ENCODE measurements around the gene UBE3B.
A peak's percentile ranks its signal among the peaks of the same experiment; 100 is the strongest.
"Not testable (repeated sequence)": the region's sequence is repeated elsewhere in the genome, so short reads cannot be mapped to it uniquely, and the experiment has no call there.

Gene UBE3B

GRCh38 chr12:109449845-109450532, 27.4 kb upstream of the UBE3B start:
- no peak for DNase-seq

DNA sequence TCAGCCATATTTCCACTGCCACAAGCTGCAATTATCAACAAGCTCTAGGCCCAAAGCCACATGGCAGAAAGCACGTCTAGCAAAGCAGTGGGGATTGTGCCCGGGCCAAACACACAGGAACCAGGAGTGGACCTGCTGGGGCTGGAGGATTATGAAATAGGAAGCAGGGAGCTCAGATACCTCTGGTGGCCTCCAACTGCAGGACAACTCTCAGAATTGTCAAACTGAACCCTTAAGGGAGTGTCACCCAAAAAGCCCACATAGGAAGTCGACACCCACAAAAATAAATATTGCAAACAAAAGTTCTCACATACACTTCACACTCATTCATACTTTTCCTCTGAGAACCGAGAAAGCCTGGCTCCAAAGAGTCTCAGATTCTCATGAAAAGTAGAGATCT, 26.5 kb upstream of the UBE3B start:
- no peak for DNase-seq

- DNase-seq, result no peak
These were observed 26.0 kb upstream of the UBE3B start for GRCh38 chr12:109451400-109451799.

- no peak for DNase-seq
These were observed 24.9 kb upstream of the UBE3B start for GRCh38 chr12:109452489-109452888.

- no peak for DNase-seq
These were observed 21.7 kb upstream of the UBE3B start for GRCh38 chr12:109455706-109456105.

DNA sequence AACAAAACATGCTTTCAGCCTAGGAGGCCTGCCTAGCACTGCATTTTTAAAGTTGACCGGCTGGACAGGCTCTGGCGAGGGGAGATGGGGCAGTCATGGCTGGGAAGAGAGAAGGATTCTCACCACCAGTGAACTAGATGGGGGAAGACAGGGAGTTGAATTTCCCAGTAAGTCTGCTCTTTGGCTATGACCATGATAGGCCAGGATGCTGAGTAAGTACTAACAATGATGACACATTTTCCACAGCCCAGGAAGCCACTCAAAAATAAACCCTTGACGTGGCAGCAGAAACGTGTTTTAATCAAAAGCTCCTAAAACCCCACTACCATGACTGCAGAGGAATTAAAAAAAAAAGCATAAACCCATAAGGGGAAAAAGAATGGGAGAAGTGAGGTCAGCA, 19.3 kb upstream of the UBE3B start:
- no peak for DNase-seq

- DNase-seq, result no peak
These were observed 18.6 kb upstream of the UBE3B start for GRCh38 chr12:109458771-109459208.

DNA sequence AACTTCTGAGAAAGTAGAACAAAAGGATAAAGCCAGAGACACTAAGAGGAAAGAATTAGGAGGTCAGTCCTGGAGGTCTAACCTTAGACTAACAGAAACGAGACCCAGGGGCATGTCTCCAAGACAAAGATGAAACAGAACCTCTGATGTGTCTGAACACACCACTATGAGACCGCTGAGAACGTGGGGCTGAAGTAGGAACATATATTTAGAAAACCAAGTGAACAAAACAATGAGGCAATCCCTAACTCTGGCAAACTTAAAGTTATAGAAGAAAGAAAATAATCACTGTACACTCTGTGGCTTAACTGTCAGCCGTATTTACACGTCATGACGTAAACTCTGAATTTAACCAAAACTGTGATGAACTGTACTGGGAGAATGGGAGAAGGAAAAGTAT, 18.2 kb upstream of the UBE3B start:
- DNase-seq, result no peak

- no peak for DNase-seq
These were observed 16.9 kb upstream of the UBE3B start for GRCh38 chr12:109460538-109460937.

- DNase-seq, result no peak
These were observed 16.2 kb upstream of the UBE3B start for GRCh38 chr12:109461049-109461845.

- DNase-seq, result no peak
These were observed 15.3 kb upstream of the UBE3B start for GRCh38 chr12:109461846-109462756.

- peak; percentile 52 for DNase-seq
These were observed 14.4 kb upstream of the UBE3B start for GRCh38 chr12:109462868-109463692.

DNA sequence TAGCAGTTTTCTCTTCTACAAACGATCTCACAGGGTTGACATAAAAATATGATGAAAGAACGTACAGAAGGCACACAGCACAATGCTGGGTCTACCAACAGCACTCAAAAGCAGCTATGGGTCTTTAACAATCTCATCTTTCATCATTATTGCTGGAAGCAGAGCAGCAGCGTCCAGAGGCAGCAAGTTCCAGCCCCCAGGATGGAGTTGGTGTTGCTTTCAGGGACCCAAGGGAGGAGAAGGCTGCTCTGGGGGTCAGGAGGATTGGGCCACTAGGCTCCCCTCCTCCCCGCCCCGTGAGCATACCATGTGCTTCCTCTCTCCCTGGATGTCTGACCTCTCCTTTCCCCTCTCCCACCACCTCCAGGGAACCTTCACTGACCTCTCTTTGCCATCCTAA, 13.7 kb upstream of the UBE3B start:
- DNase-seq, result no peak

- no peak for DNase-seq
These were observed 12.6 kb upstream of the UBE3B start for GRCh38 chr12:109464642-109465351.

DNA sequence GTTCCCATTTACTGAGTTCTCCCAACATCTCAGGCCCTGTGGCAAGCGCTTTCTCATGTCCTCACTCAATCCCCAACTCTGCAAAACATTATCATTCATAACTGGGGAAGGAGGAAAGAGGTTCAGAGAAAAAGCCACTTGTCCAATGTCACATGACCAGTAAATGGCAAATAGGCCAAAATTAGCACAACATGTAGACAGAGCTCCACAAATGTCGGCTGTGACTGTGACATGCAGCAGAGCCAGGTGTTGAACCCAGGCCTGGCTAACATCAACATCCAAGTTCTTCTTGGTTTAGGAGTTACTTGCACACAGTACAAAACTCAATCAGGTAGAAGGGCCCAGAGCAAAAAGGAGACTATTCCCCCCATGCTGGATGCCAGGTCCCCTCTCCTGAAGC, 11.1 kb upstream of the UBE3B start:
- no peak for DNase-seq

DNA sequence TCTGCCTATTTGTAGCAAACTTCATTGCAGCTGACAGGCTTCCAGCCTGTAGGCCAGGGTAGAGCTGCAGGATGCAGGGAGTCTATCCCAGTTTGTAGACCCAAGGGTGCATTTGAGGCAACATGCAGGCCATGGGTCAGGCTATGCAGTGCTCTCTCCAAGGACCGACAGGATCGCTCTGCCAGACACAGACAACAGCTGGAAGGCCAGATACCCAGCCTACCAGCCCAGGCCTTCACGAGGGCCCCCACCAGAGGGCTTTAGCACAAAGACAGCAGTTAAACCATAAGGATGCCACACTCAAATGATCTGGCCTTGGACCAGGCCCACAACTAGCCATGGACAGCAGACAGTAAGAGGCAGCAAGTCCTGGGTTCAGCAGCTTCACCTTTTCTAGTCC, 10.6 kb upstream of the UBE3B start:
- DNase-seq, result no peak

GRCh38 chr12:109467978-109468676, 9.3 kb upstream of the UBE3B start:
- DNase-seq, result no peak

DNA sequence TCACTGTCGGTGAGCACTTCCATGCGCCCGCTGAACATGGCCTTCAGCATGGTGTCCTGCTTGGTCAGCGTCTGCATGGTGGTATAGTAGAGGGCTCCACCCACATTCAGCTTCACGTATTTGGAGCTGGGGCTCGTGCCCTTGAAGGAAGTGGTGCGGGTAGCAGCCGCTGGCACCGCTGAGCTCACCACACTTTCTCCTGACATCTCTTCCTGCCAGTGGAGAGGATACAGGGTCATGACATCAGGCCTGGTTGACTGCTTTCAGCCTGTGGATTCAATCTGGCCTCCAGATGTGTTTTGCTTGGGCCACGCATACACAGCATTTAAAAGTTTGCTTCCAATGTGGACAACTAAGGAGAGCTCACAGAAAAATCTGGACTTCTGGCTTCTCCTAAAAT, 7.9 kb upstream of the UBE3B start:
- no peak for DNase-seq

GRCh38 chr12:109473006-109473405, 4.4 kb upstream of the UBE3B start:
- no peak for DNase-seq

DNA sequence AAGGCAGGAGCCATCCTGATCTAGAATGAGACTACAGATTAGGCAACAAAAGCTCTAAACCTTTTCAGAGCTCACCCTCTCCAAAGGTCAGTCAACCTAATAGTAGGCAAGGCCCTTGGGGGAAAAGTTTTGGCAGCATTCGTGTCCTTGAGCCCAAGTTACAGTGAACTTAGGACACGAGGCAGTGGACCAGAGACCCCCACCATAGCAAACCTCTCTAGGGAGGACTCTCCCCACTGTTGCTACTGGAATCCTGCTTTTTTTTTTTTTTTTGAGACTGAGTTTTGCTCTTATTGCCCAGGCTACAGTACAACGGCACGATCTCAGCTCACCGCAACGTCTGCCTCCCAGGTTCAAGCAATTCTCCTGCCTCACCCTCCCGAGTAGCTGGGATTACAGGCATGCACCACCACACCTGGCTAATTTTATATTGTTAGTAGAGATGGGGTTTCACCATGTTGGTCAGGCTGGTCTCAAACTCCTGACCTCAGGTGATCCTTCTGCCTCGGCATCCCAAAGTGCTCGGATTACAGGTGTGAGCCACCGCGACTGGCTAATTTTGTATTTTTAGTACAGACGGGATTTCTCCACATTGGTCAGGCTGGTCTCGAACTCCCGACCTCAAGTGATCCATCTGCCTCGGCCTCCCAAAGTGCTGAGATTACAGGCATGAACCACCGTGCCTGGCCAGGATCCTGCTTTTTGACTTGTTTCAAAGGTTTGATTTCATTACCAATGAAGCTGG, 3.7 kb upstream of the UBE3B start:
- DNase-seq, result not testable (repeated sequence)

Data from NCI-H2227 treated with DMSO at 0.1 percent for 48 hours (cell line).